BE2C (cell line): ENCODE measurements around the gene FAM180A.
"Not testable (repeated sequence)": the region's sequence is repeated elsewhere in the genome, so short reads cannot be mapped to it uniquely, and the experiment has no call there.

ENCODE experiments used
- DNase-seq: peaks from one replicate; pipeline ENCODE4 v3.0.0-alpha.2; 2020
- H3K27me3 ChIP-seq: fragments of 250-450 bp; sonication (Bioruptor Pico); 2 replicates; pipeline ENCODE4 v1.5.1; 2020; ENCODE audit warnings: mild to moderate bottlenecking
- H3K36me3 ChIP-seq: fragments of 250-450 bp; sonication (Bioruptor Pico); 2 replicates; pipeline ENCODE4 v1.5.1; 2020; ENCODE audit warnings: mild to moderate bottlenecking
- H3K4me1 ChIP-seq: fragments of 250-450 bp; sonication (Bioruptor Pico); 2 replicates; pipeline ENCODE4 v1.5.1; 2020
- H3K4me3 ChIP-seq: 2 replicates; pipeline ENCODE4 v1.5.1; 2011; ENCODE audit warnings: low read depth, low read length
- H3K9me3 ChIP-seq: fragments of 250-450 bp; sonication (Bioruptor Pico); 2 replicates; pipeline ENCODE4 v1.5.1; 2020
- TF ChIP-seq, protein P1 (sequence below): IDR thresholded peaks from 2 replicates; pipeline ENCODE4 v1.5.1; 2012; ENCODE audit warnings: mild to moderate bottlenecking, low read depth, low read length

Gene FAM180A

DNA sequence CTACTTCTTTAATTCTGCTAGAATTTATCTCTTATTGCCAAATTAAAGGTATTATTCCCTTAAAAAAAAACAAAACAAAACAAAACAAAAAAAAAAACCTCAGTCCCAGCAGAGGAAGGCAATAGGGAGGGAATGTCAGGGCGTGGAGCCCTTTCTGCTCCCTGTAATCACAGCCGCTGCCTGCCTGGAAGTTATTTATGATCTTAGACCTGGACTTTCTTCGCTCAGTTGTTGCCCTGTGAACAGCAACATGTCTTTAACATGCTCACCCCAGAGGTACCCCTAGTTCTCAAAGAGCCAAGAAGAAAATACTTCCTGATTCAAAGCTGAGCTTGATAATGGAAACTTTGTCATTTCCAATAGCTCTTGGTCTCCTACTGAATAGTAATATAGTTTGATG, 7.7 kb downstream of the FAM180A start:
- Histone ChIP-seq H3K9me3 (no peaks in the 10 kb centered on the region), H3K27me3 (no peaks in the 10 kb centered on the region)
- TF ChIP-seq, protein P1, sequence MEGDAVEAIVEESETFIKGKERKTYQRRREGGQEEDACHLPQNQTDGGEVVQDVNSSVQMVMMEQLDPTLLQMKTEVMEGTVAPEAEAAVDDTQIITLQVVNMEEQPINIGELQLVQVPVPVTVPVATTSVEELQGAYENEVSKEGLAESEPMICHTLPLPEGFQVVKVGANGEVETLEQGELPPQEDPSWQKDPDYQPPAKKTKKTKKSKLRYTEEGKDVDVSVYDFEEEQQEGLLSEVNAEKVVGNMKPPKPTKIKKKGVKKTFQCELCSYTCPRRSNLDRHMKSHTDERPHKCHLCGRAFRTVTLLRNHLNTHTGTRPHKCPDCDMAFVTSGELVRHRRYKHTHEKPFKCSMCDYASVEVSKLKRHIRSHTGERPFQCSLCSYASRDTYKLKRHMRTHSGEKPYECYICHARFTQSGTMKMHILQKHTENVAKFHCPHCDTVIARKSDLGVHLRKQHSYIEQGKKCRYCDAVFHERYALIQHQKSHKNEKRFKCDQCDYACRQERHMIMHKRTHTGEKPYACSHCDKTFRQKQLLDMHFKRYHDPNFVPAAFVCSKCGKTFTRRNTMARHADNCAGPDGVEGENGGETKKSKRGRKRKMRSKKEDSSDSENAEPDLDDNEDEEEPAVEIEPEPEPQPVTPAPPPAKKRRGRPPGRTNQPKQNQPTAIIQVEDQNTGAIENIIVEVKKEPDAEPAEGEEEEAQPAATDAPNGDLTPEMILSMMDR, result no peak

GRCh38 chr7:135737306-135737647, 11.3 kb downstream of the FAM180A start:
- DNase-seq, H3K36me3 ChIP-seq, H3K4me1 ChIP-seq, H3K4me3 ChIP-seq, H3K27me3 ChIP-seq, H3K9me3 ChIP-seq: not testable (repeated sequence)

More for the DNA sequence above, 7.7 kb downstream of the FAM180A start:
- no peaks in the 10 kb centered on the region; the same call in 1 of the 2 replicates for H3K4me1 ChIP-seq
- no peak for DNase-seq
- H3K36me3 ChIP-seq, result no peaks in the 10 kb centered on the region
- no peak overlapping the region for H3K4me3 ChIP-seq

- Histone ChIP-seq H3K4me1 (no peaks in the 10 kb centered on the region; the same call in 1 of the 2 replicates), H3K4me3 (no peak overlapping the region), H3K9me3 (no peaks in the 10 kb centered on the region), H3K27me3 (no peaks in the 10 kb centered on the region), H3K36me3 (no peaks in the 10 kb centered on the region)
- no peak for DNase-seq
- TF ChIP-seq, protein P1, result no peak
These were observed 11.9 kb downstream of the FAM180A start for GRCh38 chr7:135736586-135737305.

- no peaks in the 10 kb centered on the region for H3K36me3 ChIP-seq
- TF ChIP-seq, protein P1, result no peak
- no peak for DNase-seq
- no peaks in the 10 kb centered on the region for H3K27me3 ChIP-seq
- no peaks in the 10 kb centered on the region for H3K4me1 ChIP-seq
- H3K9me3 ChIP-seq, result no peaks in the 10 kb centered on the region
- no peak overlapping the region for H3K4me3 ChIP-seq
These were observed 14.3 kb downstream of the FAM180A start for GRCh38 chr7:135734343-135734689.

- no peak overlapping the region for H3K4me3 ChIP-seq
- no peaks in the 10 kb centered on the region for H3K36me3 ChIP-seq
- H3K27me3 ChIP-seq, result no peaks in the 10 kb centered on the region
- H3K9me3 ChIP-seq, result no peaks in the 10 kb centered on the region
- no peak for DNase-seq
- TF ChIP-seq, protein P1, result no peak
- H3K4me1 ChIP-seq, result no peaks in the 10 kb centered on the region
These were observed 14.8 kb downstream of the FAM180A start for GRCh38 chr7:135733603-135734342.

DNA sequence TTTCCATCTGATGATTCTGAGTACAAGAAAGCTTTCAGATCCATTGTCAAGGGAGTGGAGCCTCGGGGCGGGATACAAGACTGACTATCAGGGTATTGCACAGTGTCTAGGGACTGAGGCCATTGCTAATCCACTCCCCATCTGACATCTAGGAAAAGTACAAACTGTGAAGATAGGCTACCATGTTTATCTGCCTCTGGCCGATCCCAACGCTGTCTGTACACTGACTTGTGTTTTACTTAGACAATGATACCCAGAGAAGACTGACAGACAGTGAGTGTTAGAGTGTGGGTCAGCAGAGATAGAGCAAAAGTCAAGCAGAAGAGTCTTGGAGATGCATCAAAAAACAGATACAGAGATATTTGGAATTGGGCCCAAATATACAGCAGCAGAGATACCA, 17.5 kb downstream of the FAM180A start:
- Histone ChIP-seq H3K4me1 (no peaks in the 10 kb centered on the region), H3K36me3 (no peaks in the 10 kb centered on the region), H3K4me3 (no peak overlapping the region), H3K27me3 (no peaks in the 10 kb centered on the region), H3K9me3 (no peaks in the 10 kb centered on the region)
- TF ChIP-seq, protein P1, result no peak
- DNase-seq, result no peak
